T47D (cell line): ENCODE measurements around the gene ASB10.

Experiments used
- DNase-seq, 2 experiments: peaks; one replicate each; pipeline versions ENCODE4 v3.0.0 to v3.0.0-alpha.2; 2011 to 2012; ENCODE audit warnings: low read depth in 1 of 2, low spot score in 1 of 2
- JUND ChIP-seq: IDR thresholded peaks from 2 replicates; pipeline ENCODE4 v1.6.1; 2012; ENCODE audit warnings: low read depth
- in situ Hi-C: cut with HindIII; loops from 2 replicates; pipeline ENCODE4 v1.10.0; 2016; ENCODE audit warnings: low sequenced_read_pairs, low pct_unique_long_range_greater_than_20kb

Gene ASB10

DNA sequence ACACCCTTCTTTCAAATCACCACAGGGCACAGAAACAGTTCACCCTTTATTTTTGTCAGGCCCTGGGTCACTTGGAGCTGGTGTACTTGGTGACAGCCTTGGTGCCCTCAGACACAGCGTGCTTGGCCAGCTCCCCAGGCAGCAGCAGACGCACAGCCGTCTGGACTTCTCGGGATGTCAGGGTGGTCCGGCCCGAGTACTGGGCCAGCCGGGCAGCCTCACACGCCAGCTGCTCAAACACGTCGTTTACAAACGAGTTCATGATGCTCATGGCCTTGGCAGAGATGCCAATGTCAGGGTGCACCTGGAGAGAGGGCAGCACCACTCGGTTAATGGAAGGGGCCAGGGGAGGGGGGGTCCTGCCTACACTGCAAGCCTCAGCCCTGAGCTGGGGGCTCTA, 20.8 kb upstream of the ASB10 start:
- no peak for TF ChIP-seq JUND
- in situ Hi-C loops: no loop called here
- no peak for DNase-seq

DNA sequence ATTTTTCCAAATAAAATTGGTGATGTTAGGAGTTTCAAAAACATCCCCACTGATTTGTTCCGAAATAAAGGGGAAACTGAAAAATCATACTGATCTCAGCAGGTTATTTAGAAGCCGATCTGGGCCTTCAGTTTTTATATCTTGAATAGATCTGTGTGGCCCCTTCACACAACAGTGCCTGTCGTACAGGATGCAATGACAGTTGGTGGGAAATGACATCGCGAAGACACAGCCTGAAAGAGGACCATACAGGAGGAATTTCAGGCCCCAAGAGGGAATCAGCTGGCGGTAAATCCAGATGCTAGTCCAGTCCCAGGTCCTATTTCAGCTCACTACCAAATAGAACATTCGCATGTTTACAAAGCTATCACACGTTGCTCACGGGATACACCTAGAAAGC, 20.3 kb upstream of the ASB10 start:
- no peak for DNase-seq
- in situ Hi-C loops: no loop called here
- TF ChIP-seq JUND: no peak

DNA sequence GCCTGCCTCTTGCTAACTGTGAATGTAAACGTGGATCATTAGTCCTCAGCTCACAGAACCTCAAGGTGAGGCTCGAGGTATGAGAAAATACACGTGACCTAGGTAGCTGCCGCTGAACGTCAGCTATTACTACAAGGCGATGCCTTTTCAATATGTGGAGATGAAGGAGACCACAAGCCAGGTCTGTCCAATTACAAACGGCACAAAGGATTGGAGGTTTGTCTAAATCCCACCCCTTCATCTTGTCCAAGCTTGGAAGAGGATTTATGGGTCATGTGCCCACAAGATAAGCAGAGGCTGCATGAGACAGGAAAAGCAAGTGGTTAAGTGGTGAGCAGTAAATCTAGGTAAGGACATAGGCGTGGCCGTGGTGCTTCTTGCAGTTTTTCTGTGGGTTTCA, 19.9 kb upstream of the ASB10 start:
- no peak for TF ChIP-seq JUND
- in situ Hi-C loops: no loop called here
- DNase-seq: no peak

DNA sequence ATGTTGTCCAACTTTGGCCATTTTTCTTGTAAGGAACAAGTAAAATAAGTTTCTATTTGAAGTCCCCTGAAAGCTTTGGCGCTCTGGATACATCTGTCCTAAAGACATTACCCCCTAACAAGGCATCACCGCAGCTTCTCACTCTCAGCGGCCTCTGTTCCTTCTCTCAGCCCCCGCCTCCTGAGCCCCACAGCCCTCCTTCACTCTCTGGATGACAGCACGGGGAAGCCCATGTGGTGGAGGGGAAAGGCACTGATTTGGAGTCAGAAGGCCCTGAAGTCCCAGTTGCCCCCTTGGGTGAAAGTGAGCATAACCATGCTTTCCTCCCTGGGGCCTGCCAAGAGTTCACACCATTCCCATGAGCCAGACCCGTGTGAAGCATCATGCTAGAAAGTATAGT, 18.7 kb upstream of the ASB10 start:
- no peak for DNase-seq
- in situ Hi-C loops: no loop called here
- TF ChIP-seq JUND: no peak

DNA sequence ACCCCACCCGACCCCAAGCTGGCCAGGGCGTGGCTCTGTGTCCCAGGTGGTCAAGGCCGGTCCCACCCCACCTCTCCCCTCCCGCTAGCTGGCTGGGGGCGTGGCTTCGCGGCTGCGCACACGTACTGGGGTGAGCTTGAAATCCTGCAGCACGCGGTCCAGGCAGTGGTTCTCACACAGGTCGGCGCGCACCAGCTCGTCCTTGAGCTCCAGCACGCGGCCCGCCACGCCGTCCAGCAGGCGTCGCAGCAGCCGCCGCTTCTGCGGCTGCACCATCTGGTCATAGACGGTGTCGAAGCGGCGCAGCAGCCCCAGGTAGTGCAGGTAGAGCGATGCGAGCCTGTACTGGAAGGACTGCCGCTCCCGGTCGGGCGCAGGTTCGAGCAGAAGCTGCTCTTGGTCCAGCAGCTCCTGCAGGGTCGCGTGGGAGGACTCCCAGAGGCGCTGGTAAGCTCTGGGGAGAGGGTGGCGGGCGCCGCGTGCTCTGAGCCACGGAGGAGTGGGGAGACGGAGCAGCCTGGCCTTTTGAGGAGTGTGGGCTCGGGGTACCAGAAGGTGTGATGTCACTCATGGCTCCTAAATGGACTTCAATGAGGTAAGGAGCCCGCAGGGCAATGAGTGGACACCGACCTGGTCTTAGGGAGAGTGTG, 17.5 kb upstream of the ASB10 start:
- in situ Hi-C loops: no loop called here
- no peak for DNase-seq
- no peak for TF ChIP-seq JUND

DNA sequence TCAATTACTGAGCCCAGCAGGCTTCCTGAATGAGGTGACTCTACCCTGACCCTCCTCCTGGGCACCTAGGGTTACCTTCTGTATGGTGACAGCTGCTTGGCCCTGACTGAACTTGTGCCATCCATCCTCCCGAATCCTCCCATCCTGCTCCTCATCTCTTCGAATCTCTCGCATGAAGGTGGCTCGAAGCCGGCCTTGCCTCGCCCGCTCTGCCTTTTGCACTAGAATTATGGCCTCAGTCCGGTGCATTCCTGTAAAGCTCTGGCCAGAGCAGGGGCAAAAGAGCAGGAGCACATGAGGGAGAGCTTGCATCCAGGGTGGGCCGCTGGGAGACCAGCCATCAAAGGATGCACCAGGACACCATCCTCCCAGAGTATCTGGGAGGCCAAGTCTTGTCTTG, 15.8 kb upstream of the ASB10 start:
- DNase-seq: no peak
- in situ Hi-C loops: no loop called here
- TF ChIP-seq JUND: no peak

DNA sequence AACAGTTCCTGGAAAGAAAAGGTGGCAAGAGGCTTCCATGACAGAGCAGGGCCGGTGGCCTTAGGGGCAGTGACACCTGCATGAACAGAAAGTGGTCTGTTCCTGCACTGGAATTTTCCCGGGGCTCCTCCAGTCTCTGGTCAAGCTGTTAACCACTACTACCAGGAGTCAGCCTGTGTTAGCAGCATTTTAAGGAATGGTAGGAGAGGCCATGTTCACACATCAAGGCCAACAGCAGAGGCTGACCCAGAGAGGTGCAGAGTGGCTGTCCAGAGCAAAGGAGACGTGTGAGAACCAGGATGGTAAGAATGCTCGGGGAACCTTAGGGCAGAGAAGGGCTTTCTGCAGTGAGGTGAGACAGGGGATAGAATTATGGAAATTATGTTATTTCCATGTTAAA, 14.7 kb upstream of the ASB10 start:
- no peak for TF ChIP-seq JUND
- DNase-seq: no peak

DNA sequence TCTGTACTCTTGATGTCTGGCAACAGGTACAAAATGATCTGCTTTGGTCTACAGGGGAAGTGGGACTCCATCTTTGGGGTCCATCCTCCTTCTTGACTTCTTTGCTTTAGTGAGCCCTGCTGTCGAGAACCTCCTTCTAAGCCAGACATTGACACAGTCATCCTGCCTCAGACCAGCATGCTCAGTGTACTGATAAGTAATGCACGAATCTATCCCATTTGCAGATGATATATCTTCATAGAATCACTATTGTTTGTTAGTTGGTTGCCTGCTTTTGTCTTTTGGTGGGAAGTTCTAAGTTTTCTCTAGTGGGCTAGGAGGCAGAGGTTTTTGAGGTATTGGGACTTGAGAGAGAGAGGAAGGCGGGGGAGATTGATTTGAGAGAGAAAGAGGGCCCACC, 14.3 kb upstream of the ASB10 start:
- in situ Hi-C loops: no loop called here
- DNase-seq: no peak
- no peak for TF ChIP-seq JUND

More for the DNA sequence above, 14.7 kb upstream of the ASB10 start:
- in situ Hi-C loops: no loop called here

DNA sequence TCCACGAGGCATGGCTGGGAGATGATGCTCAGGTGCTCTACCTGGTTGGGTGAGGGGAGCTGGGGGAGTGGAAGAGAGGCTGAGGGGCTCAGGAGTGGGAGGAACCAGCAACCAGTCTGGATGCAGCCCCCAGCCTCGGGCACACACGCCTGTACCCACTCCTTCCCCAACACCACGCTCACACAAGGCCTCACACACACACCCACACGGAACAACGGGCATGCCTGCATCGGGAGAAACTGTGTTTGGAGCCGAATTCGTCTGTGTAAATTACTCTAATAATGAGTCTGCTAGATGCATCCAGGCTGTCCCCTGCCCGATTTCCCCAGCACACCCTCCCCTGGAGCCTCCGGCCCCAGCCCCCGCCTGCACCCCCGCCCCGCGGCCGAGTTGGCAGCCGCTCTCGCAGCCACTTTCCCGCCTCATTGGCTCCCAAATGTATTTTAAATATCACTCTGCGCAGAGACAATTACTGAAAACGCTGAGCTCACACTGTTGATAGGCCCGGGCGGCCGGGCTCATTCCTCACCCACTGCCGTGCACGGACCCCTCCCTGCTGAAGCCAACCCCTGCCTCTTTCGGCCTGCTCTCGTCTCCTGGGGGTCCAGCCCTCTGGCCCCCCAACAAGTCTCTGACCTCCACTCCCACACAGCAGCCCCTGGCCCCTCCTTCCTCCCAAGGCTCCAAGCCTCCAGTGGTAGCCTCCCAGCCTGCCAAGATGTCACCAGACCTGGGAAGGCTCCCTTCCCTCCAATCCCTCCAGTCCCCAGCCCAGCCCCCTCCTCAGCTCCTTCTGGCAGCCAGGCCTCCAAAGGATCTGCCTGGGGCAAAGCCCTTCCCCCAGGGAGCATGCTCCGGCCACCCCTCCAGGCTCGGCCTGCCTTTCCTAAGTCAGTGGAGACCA, 12.1 kb upstream of the ASB10 start:
- in situ Hi-C loops: no loop called here
- no peak for TF ChIP-seq JUND

DNA sequence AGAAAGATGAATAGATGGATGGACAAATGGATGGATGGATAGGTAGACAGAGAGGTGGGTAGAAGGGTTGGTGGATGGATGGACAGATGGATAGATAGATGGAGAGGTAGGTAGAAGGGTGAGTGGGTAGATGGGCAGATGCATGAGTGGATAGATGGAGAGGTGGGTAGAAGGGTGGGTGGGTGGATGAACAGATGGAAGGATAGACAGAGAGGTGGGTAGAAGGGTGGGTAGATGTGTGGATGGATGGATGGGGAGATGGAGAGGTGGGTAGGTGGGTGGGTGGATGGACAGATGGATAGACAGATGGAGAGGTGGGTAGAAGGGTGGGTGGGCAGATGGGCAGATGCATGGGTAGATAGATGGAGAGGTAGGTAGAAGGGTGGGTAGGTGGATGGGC, 10.9 kb upstream of the ASB10 start:
- DNase-seq: no peak
- in situ Hi-C loops: no loop called here
- TF ChIP-seq JUND: no peak

More for the DNA sequence above, 12.1 kb upstream of the ASB10 start:
- no peak for DNase-seq

DNA sequence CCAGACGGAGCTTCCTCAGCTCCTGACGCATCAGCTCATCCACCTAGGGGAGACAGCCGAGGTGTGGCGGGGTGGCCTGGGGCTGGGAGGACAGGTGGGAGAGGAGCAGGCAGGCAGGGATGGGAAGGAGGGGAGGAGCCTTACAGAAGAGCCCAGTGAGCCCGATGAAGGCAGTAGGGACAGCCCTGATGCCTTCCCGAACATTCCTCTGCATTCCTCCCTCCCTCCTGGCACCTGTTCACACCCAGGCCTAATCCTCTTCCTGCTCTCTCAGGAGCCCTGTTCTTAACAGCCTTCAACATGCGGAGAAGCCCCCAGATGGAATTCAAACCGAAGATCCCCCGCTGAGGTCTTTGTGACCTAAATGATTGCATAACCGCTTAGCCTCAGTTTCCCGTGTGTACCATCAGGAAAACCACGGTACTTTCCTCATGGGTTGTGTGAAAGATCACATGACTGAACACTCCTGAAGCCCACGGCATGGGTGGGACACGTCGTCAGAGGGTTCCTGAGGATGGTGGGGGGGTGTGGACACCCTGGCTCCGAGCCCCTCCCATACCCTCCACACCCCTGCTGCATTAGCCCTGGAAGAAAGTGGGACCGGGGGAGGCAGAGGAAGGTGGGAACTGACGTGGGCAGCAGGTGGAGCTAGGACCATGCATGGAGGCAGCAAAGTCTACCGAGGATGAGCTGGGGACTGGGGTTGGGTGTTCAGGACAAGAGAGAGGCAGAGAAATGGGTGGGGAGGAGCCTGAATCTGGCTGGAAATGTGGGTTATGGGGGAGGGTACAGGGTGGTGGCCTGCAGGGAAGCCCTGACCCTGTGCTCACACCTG, 8.8 kb upstream of the ASB10 start:
- no peak for DNase-seq
- in situ Hi-C loops: no loop called here
- no peak for TF ChIP-seq JUND

DNA sequence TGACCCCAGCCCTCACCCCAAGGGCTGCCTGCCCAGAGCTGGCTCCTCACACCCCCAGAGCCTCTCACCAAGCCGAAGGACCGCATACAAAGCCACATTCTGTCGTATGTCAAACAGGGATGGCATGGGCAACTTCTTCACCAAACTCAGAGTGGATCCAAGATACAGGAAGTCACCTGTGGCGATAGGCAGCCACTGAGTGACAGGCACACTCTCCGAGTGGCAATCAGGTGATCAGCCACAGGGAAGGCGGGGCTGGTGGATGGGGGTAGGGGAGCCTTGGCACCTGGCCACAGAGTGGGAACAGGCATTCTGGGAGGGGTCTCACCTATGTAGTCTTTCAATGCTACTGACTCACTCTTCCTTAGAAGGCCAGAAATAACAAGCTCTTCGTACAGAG, 7.1 kb upstream of the ASB10 start:
- in situ Hi-C loops: no loop called here
- DNase-seq: no peak
- no peak for TF ChIP-seq JUND
